Mucosa of descending colon (tissue), 3 donors: ENCODE measurements around the gene CPNE9. TPM values are rescaled to one million over a fixed set of nuclear protein-coding genes. Genes with fewer than 3 reads are reported as not detected.
A peak's percentile ranks its signal among the peaks of the same experiment; 100 is the strongest.

Experiments used
- ATAC-seq: fragments of 200-7000 bp; cut with Tn5 transposase; one replicate; pipeline ENCODE4 v1.9.1; 2020; ENCODE audit warnings: mild to moderate bottlenecking, moderate library complexity
- DNase-seq, 3 donors: peaks; one replicate each; pipeline ENCODE4 v3.0.0-alpha.2; 2020
- H3K36me3 ChIP-seq: fragments of 200-600 bp; one replicate; pipeline ENCODE4 v1.8.0; 2021; ENCODE audit warnings: low read depth, mild to moderate bottlenecking
- H3K4me1 ChIP-seq: fragments of 200-600 bp; one replicate; pipeline ENCODE4 v1.8.0; 2021; ENCODE audit warnings: low read depth, mild to moderate bottlenecking
- H3K4me3 ChIP-seq: fragments of 200-600 bp; one replicate; pipeline ENCODE4 v1.8.0; 2021; ENCODE audit warnings: mild to moderate bottlenecking
- H3K9me3 ChIP-seq: fragments of 200-600 bp; one replicate; pipeline ENCODE4 v1.8.0; 2021; ENCODE audit warnings: mild to moderate bottlenecking
- CTCF ChIP-seq: fragments of 200-600 bp; IDR thresholded peaks from one replicate; pipeline ENCODE4 v1.8.0; 2022; ENCODE audit warnings: antibody characterized with exemption, mild to moderate bottlenecking
- intact Hi-C, 2 donors: fragments of 100-400 bp; cut with DNase I in 1 of 2; cut with micrococcal nuclease in 1 of 2; formaldehyde crosslinking; loops; one replicate each; pipeline versions ENCODE4 v1.11.0 to v1.11.1; 2022; cut with DNase I, micrococcal nuclease
- total RNA-seq, 3 donors: library from RNA; stranded (reverse); fragmentation: NEBNext Ultra II Directional in 2 of 3; extraction: Animal tissue kit (Norgen Biotek cat#: 25700) in 2 of 3; gene quantifications; one replicate each; pipeline versions ENCODE4 v1.2.1 to v1.2.4, GENCODE V29; 2021 to 2023
- donor health status: DM: no; HTN: no; CAD: no; lungs with moderate emphysema.
- donor health status: DM: no; HTN: no; CAD: no.
- donor health status: DM: no; HTN: yes; CAD: no.

Gene CPNE9
- total RNA-seq, 3 donors from 2014 or later, result 0.70 TPM; not detected in 2

- Histone ChIP-seq H3K4me3 (no peak overlapping the region), H3K4me1 (peaks cover 5% of the 10 kb centered on the region), H3K9me3 (no peaks in the 10 kb centered on the region), H3K36me3 (peaks cover 8% of the 10 kb centered on the region)
- no peak for DNase-seq
- no peak for ATAC-seq
- no peak for TF ChIP-seq CTCF
- intact Hi-C loops, result no loop called here
Observed at GRCh38 chr3:9676785-9677184, 26.8 kb upstream of the CPNE9 start.

- Histone ChIP-seq H3K4me1 (peaks cover 6% of the 10 kb centered on the region), H3K9me3 (no peaks in the 10 kb centered on the region), H3K36me3 (peaks cover 8% of the 10 kb centered on the region), H3K4me3 (no peak overlapping the region)
- no peak for TF ChIP-seq CTCF
- DNase-seq, result no peak
- intact Hi-C loops, result no loop called here
- ATAC-seq, result no peak
Observed at GRCh38 chr3:9678493-9678892, 25.1 kb upstream of the CPNE9 start.

GRCh38 chr3:9679476-9680080 is 24.1 kb upstream of the CPNE9 start:
- no peak for ATAC-seq
- H3K36me3 ChIP-seq, result peaks cover 11% of the 10 kb centered on the region
- TF ChIP-seq CTCF, result no peak
- DNase-seq, result no peak
- no peak overlapping the region for H3K4me3 ChIP-seq
- H3K9me3 ChIP-seq, result no peaks in the 10 kb centered on the region
- intact Hi-C loops, result no loop called here
- peaks cover 6% of the 10 kb centered on the region for H3K4me1 ChIP-seq

GRCh38 chr3:9681011-9681722 is 22.5 kb upstream of the CPNE9 start:
- intact Hi-C loops, result no loop called here
- Histone ChIP-seq H3K36me3 (peaks cover 11% of the 10 kb centered on the region), H3K9me3 (no peaks in the 10 kb centered on the region), H3K4me3 (no peak overlapping the region), H3K4me1 (peaks cover 6% of the 10 kb centered on the region)
- no peak for DNase-seq
- ATAC-seq, result no peak
- no peak for TF ChIP-seq CTCF

- peak in 2 of 3 donors; percentile 59 to 62 for DNase-seq
- no peak for TF ChIP-seq CTCF
- Histone ChIP-seq H3K9me3 (no peaks in the 10 kb centered on the region), H3K4me1 (peaks cover 6% of the 10 kb centered on the region), H3K36me3 (peaks cover 8% of the 10 kb centered on the region), H3K4me3 (no peak overlapping the region)
- intact Hi-C loops, result no loop called here
- peak; percentile 84 for ATAC-seq
Observed at GRCh38 chr3:9681723-9682081, 21.9 kb upstream of the CPNE9 start.
